ENCODE results near the gene PTS.
"Not testable (repeated sequence)": the region's sequence is repeated elsewhere in the genome, so short reads cannot be mapped to it uniquely, and the experiment has no call there.

The PTS gene

DNA sequence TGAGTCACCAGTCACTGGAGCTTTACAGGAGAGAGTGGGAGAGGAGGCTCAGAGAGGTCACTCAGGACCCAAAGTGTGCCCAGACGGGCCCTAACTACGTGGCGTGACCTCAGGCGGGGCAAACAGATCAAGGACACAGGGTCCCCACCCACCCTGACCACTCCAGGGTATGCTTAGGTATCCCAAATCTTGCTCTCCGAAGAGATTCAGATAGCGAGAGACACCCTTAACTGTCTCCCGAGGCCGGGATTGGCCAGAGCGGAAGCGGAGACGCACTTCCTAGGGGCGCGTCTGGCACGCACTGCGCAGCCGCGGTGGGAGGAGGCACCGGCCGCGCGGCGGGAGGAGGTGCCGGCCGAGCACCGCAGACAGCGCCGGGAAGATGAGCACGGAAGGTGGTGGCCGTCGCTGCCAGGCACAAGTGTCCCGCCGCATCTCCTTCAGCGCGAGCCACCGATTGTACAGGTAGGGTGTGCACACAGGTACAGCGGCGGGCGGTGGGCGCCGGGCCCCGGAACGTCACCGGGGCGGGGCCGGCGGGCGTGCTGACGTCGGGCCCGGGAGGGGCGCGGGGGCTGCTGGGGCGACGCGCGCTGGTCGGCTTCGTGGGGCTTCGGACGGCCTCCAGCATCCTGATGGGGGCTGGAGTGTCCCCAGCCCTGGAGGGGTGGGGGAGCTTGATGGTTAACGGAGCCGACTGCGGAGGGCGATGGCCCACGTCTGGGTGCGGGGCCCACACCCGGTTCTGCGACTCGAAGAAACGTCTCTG is at the start of gene PTS:
Gene PTS (plus strand): TSS at position 367 of the 769 bp plus-strand sequence. CDS start 16 bp downstream, at position 383.
- DNase-seq (ENCODE audit: low spot score in 2 of 2): peak; percentile 81 to 85
- no peaks in the 10 kb centered on the region for H3K9me3 ChIP-seq
- peak within 1 kb of the TSS; percentile 68 for H3K4me3 ChIP-seq
- peaks cover 8% of the 10 kb centered on the region; the same call in 1 of the 2 replicates for H3K4me1 ChIP-seq
- H3K36me3 ChIP-seq (replicated peaks): peaks cover 4% of the 10 kb centered on the region
- H3K27me3 ChIP-seq (ENCODE audit: low read depth): no peaks in the 10 kb centered on the region; the same call in 1 of the 2 replicates
- in situ Hi-C loops (cut with MboI; ENCODE audit: low sequenced_read_pairs): loop anchor here (10.0 kb wide), 1 partner anchor 1059 kb away; no protein-coding TSS in a partner anchor

- H3K4me1 ChIP-seq: no peaks in the 10 kb centered on the region
- H3K36me3 ChIP-seq (replicated peaks): no peaks in the 10 kb centered on the region
- H3K9me3 ChIP-seq: no peaks in the 10 kb centered on the region
- DNase-seq (ENCODE audit: low spot score in 2 of 2): no peak
- in situ Hi-C loops (cut with MboI; ENCODE audit: low sequenced_read_pairs): no loop called here
- H3K4me3 ChIP-seq: no peak overlapping the region
- peaks cover 28% of the 10 kb centered on the region for H3K27me3 ChIP-seq (ENCODE audit: low read depth)
Measured at GRCh38 chr11:112177589-112177988, 48.6 kb upstream of the PTS start.

DNA sequence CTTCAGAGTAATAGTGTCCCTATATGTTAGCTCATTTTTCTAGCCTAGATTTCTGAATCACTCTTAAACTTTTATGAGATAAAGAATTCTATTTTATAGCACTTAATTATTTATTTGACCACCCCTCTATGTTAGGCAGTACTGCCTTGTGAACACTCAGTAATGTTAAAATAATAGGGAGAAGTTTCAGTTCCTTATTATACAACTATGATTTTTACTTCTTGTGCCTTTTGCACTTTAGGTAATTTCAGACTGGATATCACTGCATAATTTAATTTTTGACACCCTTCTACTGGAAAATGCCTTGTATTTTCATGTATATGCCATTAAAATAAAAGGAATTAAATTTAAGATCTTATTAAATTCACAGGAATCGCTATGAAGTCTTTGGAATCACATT is 47.8 kb upstream of the PTS start:
- Histone ChIP-seq H3K36me3 (replicated peaks) (no peaks in the 10 kb centered on the region), H3K9me3 (no peaks in the 10 kb centered on the region), H3K4me3 (no peak overlapping the region), H3K4me1 (no peaks in the 10 kb centered on the region), H3K27me3 (ENCODE audit: low read depth) (peaks cover 28% of the 10 kb centered on the region)
- in situ Hi-C loops (cut with MboI; ENCODE audit: low sequenced_read_pairs): no loop called here
- DNase-seq (ENCODE audit: low spot score in 2 of 2): no peak

DNA sequence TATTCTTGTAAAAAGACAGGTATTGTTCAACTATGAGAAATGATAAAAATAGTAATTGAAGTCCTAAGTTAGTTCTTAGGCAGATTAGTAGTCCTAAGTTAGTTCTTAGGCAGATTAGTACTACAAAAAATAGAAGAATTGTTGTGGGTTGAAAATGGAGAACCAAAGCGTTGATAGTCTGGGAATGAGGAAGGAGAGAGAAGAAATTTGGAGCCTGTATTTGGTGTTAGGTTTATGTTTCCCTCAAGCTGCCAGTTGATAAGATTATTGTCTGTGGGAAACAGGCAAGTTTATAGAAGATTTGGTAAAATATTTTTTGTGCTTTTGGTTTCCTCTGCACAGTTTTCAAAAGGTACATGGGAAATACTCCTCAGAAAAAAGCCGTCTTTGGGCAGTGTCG is 47.3 kb upstream of the PTS start:
- in situ Hi-C loops (cut with MboI; ENCODE audit: low sequenced_read_pairs): no loop called here

GRCh38 chr11:112179601-112180000 is 46.6 kb upstream of the PTS start:
- Histone ChIP-seq H3K9me3 (no peaks in the 10 kb centered on the region), H3K36me3 (replicated peaks) (no peaks in the 10 kb centered on the region), H3K27me3 (ENCODE audit: low read depth) (peaks cover 28% of the 10 kb centered on the region), H3K4me1 (no peaks in the 10 kb centered on the region), H3K4me3 (no peak overlapping the region)
- no peak for DNase-seq (ENCODE audit: low spot score in 2 of 2)
- in situ Hi-C loops (cut with MboI; ENCODE audit: low sequenced_read_pairs): no loop called here

More for the DNA sequence above, 47.3 kb upstream of the PTS start:
- Histone ChIP-seq H3K4me1 (no peaks in the 10 kb centered on the region), H3K4me3 (no peak overlapping the region), H3K27me3 (ENCODE audit: low read depth) (peaks cover 28% of the 10 kb centered on the region), H3K36me3 (replicated peaks) (no peaks in the 10 kb centered on the region), H3K9me3 (no peaks in the 10 kb centered on the region)
- DNase-seq (ENCODE audit: low spot score in 2 of 2): no peak

- no peak for DNase-seq (ENCODE audit: low spot score in 2 of 2)
- Histone ChIP-seq H3K9me3 (no peaks in the 10 kb centered on the region), H3K4me3 (no peak overlapping the region), H3K27me3 (ENCODE audit: low read depth) (peaks cover 22% of the 10 kb centered on the region), H3K4me1 (no peaks in the 10 kb centered on the region), H3K36me3 (replicated peaks) (no peaks in the 10 kb centered on the region)
- in situ Hi-C loops (cut with MboI; ENCODE audit: low sequenced_read_pairs): no loop called here
Measured at GRCh38 chr11:112182867-112183266, 43.4 kb upstream of the PTS start.

DNA sequence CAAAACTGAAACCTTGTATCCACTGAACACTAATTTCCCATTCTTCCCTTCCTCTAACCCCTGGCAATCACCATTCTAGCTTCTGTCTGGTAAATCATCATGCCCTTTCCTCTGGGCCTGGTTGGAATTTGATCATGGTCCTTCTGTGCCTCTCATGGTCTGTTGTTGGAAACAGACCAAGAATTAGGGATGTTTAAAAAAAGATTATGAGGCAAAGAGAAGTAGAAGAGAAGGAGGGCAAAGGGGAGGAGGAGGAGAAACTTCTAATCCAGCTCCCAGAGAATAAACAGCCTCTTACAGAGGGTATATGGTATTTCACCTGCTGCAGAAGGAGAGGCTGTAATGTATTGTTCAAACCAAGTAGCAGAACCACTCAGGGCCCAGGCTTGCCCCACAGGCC is 40.3 kb upstream of the PTS start:
- no peak for DNase-seq (ENCODE audit: low spot score in 2 of 2)

GRCh38 chr11:112186304-112186703 is 39.9 kb upstream of the PTS start:
- Histone ChIP-seq H3K9me3 (no peaks in the 10 kb centered on the region), H3K4me3 (no peak overlapping the region), H3K27me3 (ENCODE audit: low read depth) (peaks cover 2% of the 10 kb centered on the region; the same call in 1 of the 2 replicates), H3K4me1 (no peaks in the 10 kb centered on the region), H3K36me3 (replicated peaks) (no peaks in the 10 kb centered on the region)
- in situ Hi-C loops (cut with MboI; ENCODE audit: low sequenced_read_pairs): no loop called here
- DNase-seq (ENCODE audit: low spot score in 2 of 2): no peak

More for the DNA sequence above, 40.3 kb upstream of the PTS start:
- Histone ChIP-seq H3K9me3 (no peaks in the 10 kb centered on the region), H3K4me3 (no peak overlapping the region), H3K36me3 (replicated peaks) (no peaks in the 10 kb centered on the region), H3K4me1 (no peaks in the 10 kb centered on the region), H3K27me3 (ENCODE audit: low read depth) (no peaks in the 10 kb centered on the region)
- in situ Hi-C loops (cut with MboI; ENCODE audit: low sequenced_read_pairs): no loop called here

DNA sequence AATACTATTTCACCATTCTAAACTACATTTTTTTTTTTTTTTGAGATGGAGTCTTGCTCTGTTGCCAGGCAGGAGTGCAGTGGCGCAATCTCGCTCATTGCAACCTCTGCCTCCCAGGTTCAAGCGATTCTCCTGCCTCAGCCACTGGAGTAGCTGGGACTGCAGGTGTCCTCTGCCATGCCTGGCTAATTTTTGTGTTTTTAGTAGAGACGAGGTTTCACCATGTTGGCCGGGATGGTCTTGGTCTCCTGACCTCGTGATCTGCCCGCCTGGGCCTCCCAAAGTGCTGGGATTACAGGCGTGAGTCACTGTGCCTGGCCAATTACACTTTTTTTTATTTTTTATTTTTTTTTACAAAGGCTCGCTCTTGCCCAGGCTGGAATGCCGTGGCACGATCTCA is 31.1 kb upstream of the PTS start:
- in situ Hi-C loops (cut with MboI; ENCODE audit: low sequenced_read_pairs); H3K9me3 ChIP-seq; H3K36me3 ChIP-seq (replicated peaks); H3K27me3 ChIP-seq (ENCODE audit: low read depth); H3K4me3 ChIP-seq; DNase-seq (ENCODE audit: low spot score in 2 of 2); H3K4me1 ChIP-seq: not testable (repeated sequence)

DNA sequence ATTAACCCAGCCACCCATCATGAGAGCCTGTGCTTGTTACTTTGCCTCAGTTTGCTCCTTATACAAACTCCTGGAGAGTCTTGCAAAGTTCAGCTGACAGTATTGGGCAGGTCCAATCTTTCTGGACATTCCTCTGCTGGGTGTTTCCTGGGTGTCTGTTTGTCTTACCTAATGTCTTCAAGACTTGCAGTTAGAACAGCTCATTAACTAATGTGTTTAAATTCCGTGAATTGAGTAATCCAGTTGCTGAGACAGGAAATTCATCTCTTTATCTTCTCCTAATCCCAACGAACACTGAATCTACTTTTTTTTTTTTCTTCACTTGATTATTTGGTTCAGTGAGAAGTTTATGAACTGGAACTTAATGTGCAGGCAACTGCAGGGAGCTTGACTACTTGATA is 30.3 kb upstream of the PTS start:
- no peaks in the 10 kb centered on the region for H3K4me1 ChIP-seq
- no peaks in the 10 kb centered on the region for H3K9me3 ChIP-seq
- no peak overlapping the region for H3K4me3 ChIP-seq
- peaks cover 9% of the 10 kb centered on the region for H3K27me3 ChIP-seq (ENCODE audit: low read depth)
- in situ Hi-C loops (cut with MboI; ENCODE audit: low sequenced_read_pairs): no loop called here
- no peak for DNase-seq (ENCODE audit: low spot score in 2 of 2)
- H3K36me3 ChIP-seq (replicated peaks): no peaks in the 10 kb centered on the region

- in situ Hi-C loops (cut with MboI; ENCODE audit: low sequenced_read_pairs): no loop called here
- no peaks in the 10 kb centered on the region for H3K4me1 ChIP-seq
- peaks cover 5% of the 10 kb centered on the region; the same call in 1 of the 2 replicates for H3K27me3 ChIP-seq (ENCODE audit: low read depth)
- H3K36me3 ChIP-seq (replicated peaks): no peaks in the 10 kb centered on the region
- DNase-seq (ENCODE audit: low spot score in 2 of 2): no peak
- H3K9me3 ChIP-seq: no peaks in the 10 kb centered on the region
- H3K4me3 ChIP-seq: no peak overlapping the region
Measured at GRCh38 chr11:112196519-112197087, 29.6 kb upstream of the PTS start.

DNA sequence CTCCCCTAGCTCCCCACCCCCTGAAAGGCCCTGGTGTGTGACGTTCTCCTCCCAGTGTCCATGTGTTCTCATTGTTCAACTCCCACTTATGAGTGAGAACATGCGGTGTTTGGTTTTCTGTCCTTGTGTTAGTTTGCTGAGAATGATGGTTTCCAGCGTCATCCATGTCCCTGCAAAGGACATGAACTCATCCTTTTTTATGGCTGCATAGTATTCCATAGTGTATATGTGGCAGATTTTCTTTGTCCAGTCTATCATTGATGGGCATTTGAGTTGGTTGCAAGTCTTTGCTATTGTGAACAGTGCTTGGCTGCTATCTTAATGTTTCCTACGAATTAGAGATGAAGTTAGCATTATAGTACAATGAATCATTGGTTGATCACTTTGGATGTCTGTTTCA is 27.1 kb upstream of the PTS start:
- DNase-seq (ENCODE audit: low spot score in 2 of 2); H3K4me1 ChIP-seq; H3K9me3 ChIP-seq; in situ Hi-C loops (cut with MboI; ENCODE audit: low sequenced_read_pairs); H3K4me3 ChIP-seq; H3K27me3 ChIP-seq (ENCODE audit: low read depth); H3K36me3 ChIP-seq (replicated peaks): not testable (repeated sequence)

DNA sequence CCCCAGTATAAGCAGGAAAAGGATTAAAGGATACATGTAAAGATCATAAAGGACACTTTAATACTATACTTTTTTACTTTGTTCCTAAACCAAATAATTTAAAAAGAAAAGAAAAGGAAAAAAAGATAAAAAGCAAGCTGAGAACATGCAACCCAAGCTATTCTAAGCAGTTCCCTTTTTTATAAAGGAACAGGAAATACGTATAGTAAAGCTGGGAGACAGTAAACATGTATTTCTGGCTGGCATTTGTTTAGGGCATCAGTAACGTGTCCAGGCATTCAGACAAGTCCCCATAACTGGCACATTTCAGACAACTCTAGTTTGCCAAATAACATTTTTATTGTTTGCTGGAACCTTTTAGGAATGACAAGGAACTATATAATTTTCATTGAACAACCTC is 26.0 kb upstream of the PTS start:
- no peak for DNase-seq (ENCODE audit: low spot score in 2 of 2)
- no peaks in the 10 kb centered on the region for H3K9me3 ChIP-seq
- H3K4me3 ChIP-seq: no peak overlapping the region
- H3K36me3 ChIP-seq (replicated peaks): no peaks in the 10 kb centered on the region
- 0 out of 2 replicates have a peak, but pooled peaks cover 5% of the 10 kb centered on the region for H3K27me3 ChIP-seq (ENCODE audit: low read depth)
- H3K4me1 ChIP-seq: no peaks in the 10 kb centered on the region
- in situ Hi-C loops (cut with MboI; ENCODE audit: low sequenced_read_pairs): no loop called here

DNA sequence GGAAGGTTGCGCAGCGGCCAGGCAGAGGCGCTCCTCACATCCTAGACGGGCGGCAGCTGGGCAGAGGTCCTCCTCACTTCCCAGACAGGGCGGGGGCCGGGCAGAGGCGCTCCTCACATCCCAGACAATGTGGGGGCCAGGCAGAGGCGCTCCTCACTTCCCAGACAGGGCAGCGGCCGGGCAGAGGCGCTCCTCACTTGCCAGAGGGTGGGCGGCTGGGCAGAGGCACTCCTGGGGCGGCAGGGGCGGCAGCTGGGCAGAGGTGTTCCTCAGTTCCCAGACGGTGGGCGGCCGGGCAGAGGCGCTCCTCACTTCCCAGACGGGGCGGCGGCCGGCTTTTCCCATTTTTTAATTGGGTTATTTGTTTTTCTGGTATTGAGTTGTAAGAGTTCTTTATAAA is 20.2 kb upstream of the PTS start:
- DNase-seq (ENCODE audit: low spot score in 2 of 2): no peak
- Histone ChIP-seq H3K27me3 (ENCODE audit: low read depth) (peaks cover 16% of the 10 kb centered on the region; the same call in 1 of the 2 replicates), H3K9me3 (no peaks in the 10 kb centered on the region; the same call in 1 of the 2 replicates), H3K4me1 (no peaks in the 10 kb centered on the region), H3K4me3 (no peak overlapping the region), H3K36me3 (replicated peaks) (no peaks in the 10 kb centered on the region)
- in situ Hi-C loops (cut with MboI; ENCODE audit: low sequenced_read_pairs): no loop called here

All from HAP-1 (cell line).